ENCODE data around the gene PGM5. TPM values are rescaled to one million over a fixed set of nuclear protein-coding genes. Genes with fewer than 3 reads are reported as not detected.

Gene PGM5
- total and polyA plus RNA-seq, 2 experiments from 2014 or later: not detected

- TF ChIP-seq CTCF (conservative IDR thresholded peaks at IDR 0.05; ENCODE audit: low read depth in 2 of 2) (no peak), EZH2phosphoT487 (IDR thresholded peaks at IDR 0.05; ENCODE audit: unreplicated experiment) (no peak)
These were observed 157.0 kb downstream of the PGM5 start (continued) for GRCh38 chr9:68513385-68513784.

DNA sequence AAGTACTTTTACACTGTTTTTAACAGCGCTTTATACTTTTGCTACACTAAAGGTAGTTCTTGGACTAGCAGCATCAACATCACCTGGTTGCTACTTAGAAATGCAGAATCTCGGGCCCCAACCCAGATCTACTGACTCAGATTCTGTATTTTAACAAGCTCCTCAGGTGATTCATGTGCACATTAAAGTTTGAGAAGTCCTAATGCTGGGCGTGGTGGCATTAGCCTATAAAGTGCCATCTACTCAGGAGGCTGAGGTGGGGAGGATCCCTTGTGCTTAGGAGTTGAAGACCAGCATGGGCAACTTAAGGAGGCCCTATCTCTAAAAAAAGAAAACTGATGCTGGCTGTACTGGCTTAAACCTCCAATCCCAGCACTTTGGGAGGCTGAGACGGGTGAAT, 157.6 kb downstream of the PGM5 start:
- H3K79me2 ChIP-seq (replicated peaks; ENCODE audit: insufficient read depth): no peaks in the 10 kb centered on the region
- no peak overlapping the region for H2AFZ ChIP-seq
- H3K4me2 ChIP-seq: no peak overlapping the region
- Mint-ChIP-seq H3K9me3 (peaks cover 17% of the 10 kb centered on the region), H3K27ac (no peak overlapping the region), H3K4me1 (peaks cover 20% of the 10 kb centered on the region), H3K4me3 (no peak overlapping the region), H3K27me3 (ENCODE audit: insufficient read depth, low read depth, poor library complexity) (peaks cover 66% of the 10 kb centered on the region), H3K36me3 (ENCODE audit: low read depth) (peaks cover 9% of the 10 kb centered on the region; the same call in 2 of the 3 replicates)
- H3F3A ChIP-seq (replicated peaks; ENCODE audit: low read depth): no peaks in the 10 kb centered on the region
- no peak overlapping the region for H3K4me3 ChIP-seq
- H3K27me3 ChIP-seq (ENCODE audit: insufficient read depth): peaks cover 96% of the 10 kb centered on the region
- peaks cover 12% of the 10 kb centered on the region for H4K20me1 ChIP-seq (replicated peaks; ENCODE audit: insufficient read depth)
- peaks cover 13% of the 10 kb centered on the region for H3K4me1 ChIP-seq (ENCODE audit: insufficient read depth)
- H3K36me3 ChIP-seq (ENCODE audit: insufficient read depth): no peaks in the 10 kb centered on the region
- no peak for TF ChIP-seq STAT1 (IDR thresholded peaks at IDR 0.05; ENCODE audit: unreplicated experiment)
- TF ChIP-seq NANOG (IDR thresholded peaks at IDR 0.05; ENCODE audit: borderline replicate concordance): no peak
- TF ChIP-seq, protein P1, sequence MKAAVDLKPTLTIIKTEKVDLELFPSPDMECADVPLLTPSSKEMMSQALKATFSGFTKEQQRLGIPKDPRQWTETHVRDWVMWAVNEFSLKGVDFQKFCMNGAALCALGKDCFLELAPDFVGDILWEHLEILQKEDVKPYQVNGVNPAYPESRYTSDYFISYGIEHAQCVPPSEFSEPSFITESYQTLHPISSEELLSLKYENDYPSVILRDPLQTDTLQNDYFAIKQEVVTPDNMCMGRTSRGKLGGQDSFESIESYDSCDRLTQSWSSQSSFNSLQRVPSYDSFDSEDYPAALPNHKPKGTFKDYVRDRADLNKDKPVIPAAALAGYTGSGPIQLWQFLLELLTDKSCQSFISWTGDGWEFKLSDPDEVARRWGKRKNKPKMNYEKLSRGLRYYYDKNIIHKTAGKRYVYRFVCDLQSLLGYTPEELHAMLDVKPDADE (IDR thresholded peaks at IDR 0.05): no peak
- no peak for TF ChIP-seq CTCF (conservative IDR thresholded peaks at IDR 0.05; ENCODE audit: low read depth in 2 of 2)
- ATAC-seq (no peak), DNase-seq (ENCODE audit: low spot score) (no peak)
- H3K9me2 ChIP-seq (ENCODE audit: insufficient read depth): no peaks in the 10 kb centered on the region
- H3K27ac ChIP-seq (ENCODE audit: low read depth): no peak overlapping the region

DNA sequence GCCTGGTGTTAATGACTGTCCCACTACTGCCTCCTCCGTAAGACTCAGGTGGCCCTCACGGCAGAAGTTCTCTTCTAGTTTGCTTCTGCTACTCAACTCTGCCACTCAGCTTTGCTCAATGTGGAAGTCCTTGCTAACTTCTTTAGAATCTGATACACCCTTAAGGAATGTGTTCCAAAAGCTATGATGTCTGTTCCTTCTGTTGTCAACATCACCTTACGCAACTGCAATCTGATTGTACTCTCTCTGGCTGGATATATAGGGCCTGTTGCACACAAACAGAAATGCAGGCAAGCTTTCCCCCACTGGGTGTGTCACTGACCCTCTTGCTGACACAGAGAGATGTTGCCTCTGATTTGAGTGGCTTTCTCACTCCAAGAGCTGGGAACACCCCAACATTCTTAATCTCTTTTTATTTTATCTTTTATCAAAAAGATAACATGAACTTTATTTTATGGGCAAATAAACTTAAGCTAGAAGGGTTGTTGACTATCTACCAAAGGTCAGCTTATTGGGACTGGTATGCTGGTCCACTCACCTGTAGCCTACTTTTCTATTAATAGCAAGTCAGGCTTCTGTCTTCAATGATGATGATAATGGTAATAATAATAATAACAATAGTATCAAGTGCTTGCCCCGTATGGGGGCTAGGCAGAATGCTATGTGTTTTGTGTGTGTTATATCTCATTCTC, 159.1 kb downstream of the PGM5 start:
- H3K4me1 ChIP-seq (ENCODE audit: insufficient read depth): peaks cover 13% of the 10 kb centered on the region
- H3K36me3 ChIP-seq (ENCODE audit: insufficient read depth): no peaks in the 10 kb centered on the region
- H3K27ac ChIP-seq (ENCODE audit: low read depth): no peak overlapping the region
- DNase-seq (ENCODE audit: low spot score) (no peak), ATAC-seq (no peak)
- H3K79me2 ChIP-seq (replicated peaks; ENCODE audit: insufficient read depth): no peaks in the 10 kb centered on the region
- H3K27me3 ChIP-seq (ENCODE audit: insufficient read depth): peaks cover 87% of the 10 kb centered on the region
- Mint-ChIP-seq H3K36me3 (ENCODE audit: low read depth) (peaks cover 9% of the 10 kb centered on the region; the same call in 2 of the 3 replicates), H3K4me1 (peaks cover 12% of the 10 kb centered on the region), H3K27ac (no peak overlapping the region), H3K4me3 (no peak overlapping the region), H3K9me3 (peaks cover 17% of the 10 kb centered on the region), H3K27me3 (ENCODE audit: insufficient read depth, low read depth, poor library complexity) (peaks cover 51% of the 10 kb centered on the region)
- H3K4me3 ChIP-seq: 0 out of 2 replicates have a peak overlapping the region, but pooled peaks have one; percentile 18
- H3K4me2 ChIP-seq: peak overlapping the region; percentile 67
- H4K20me1 ChIP-seq (replicated peaks; ENCODE audit: insufficient read depth): peaks cover 6% of the 10 kb centered on the region
- no peak overlapping the region for H2AFZ ChIP-seq
- H3K9me2 ChIP-seq (ENCODE audit: insufficient read depth): no peaks in the 10 kb centered on the region
- H3F3A ChIP-seq (replicated peaks; ENCODE audit: low read depth): no peaks in the 10 kb centered on the region
- TF ChIP-seq EZH2 (IDR thresholded peaks at IDR 0.05; ENCODE audit: low read depth, unreplicated experiment): no peak
- TF ChIP-seq, protein P1 (IDR thresholded peaks at IDR 0.05): no peak
- no peak for TF ChIP-seq REST (IDR thresholded peaks at IDR 0.05; ENCODE audit: unreplicated experiment)
- no peak for TF ChIP-seq CTCF (conservative IDR thresholded peaks at IDR 0.05; ENCODE audit: low read depth in 2 of 2)
- no peak for TF ChIP-seq NANOG (IDR thresholded peaks at IDR 0.05; ENCODE audit: borderline replicate concordance)
- no peak for TF ChIP-seq ZNF331 (CRISPR knock-in tag; IDR thresholded peaks at IDR 0.05; ENCODE audit: low read depth)

Data from GM23338 (cell line).